Measurements from ENCODE around the gene CBX1. TPM values are rescaled to one million over a fixed set of nuclear protein-coding genes. Genes with fewer than 3 reads are reported as not detected.

Gene CBX1
- total and polyA plus RNA-seq, 2 of the 13 experiments (the other 11 are each of a cell fraction or from before 2014, with no cell fraction given), result 17.8 to 108 TPM

DNA sequence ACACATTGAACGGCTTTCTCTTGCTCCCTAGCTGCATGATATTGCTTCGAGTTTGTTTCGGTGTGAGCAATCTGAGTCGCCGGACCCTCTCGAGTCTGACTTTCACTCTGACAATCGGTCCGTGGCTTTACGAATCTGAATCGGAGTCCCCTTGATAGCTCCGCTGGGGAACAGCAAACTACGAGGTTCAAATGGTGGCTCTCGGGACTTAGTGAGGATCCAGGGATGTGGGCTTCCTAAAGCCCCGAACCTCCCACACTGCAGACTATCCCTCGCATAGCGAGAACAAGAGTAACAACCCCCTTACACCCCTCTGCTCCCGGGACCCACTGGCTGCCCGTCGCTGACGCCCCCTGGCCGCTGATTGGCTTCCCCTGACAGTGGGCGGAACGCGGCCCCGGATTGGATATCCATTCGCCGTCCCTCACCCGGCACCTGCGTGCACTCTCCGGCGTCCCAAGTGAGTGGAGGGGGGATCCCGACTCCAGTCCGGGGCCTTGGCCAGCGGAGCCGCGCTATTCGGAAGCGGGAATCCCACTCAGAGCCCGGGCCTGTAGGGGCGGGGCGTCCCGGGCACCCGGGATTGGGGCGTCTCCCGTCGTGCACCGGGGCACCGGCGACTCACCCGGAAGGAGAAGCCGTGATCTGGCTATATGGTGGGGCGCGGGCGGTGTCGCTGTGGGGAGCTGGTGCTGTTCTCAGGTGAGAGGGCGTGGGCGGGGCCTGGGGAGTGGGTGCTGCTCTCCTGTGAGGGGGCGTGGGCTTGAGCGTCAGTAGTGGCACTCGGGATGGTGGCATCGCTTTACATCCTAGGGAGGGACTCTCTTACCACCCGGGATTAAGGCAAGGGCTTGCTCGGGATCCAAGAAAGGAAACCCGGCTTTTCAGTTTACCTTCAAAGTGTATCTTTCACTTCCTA is 6.1 kb upstream of the CBX1 start, which contains the start of gene SNX11 (continued):
- TF ChIP-seq NR2C2 (CRISPR knock-in tag; IDR thresholded peaks at IDR 0.05; ENCODE audit: borderline replicate concordance) (peak; percentile 99), GTF3A (CRISPR knock-in tag; conservative IDR thresholded peaks at IDR 0.05) (no peak; the same call in 1 of the 2 replicates), NFYC (CRISPR knock-in tag; IDR thresholded peaks at IDR 0.05) (peak; percentile 93), ZSCAN12 (CRISPR knock-in tag; IDR thresholded peaks at IDR 0.05) (0 out of 2 replicates have a peak, but pooled peaks have one; percentile 57), PITX1 (CRISPR knock-in tag; IDR thresholded peaks at IDR 0.05) (peak; percentile 75), KDM5A (IDR thresholded peaks at IDR 0.05; ENCODE audit: borderline replicate concordance, low read length) (peak; percentile 63; the same call in 1 of the 2 replicates), ZNF788 (CRISPR knock-in tag; IDR thresholded peaks at IDR 0.05; ENCODE audit: borderline replicate concordance) (peak; percentile 96), PHB2 (IDR thresholded peaks at IDR 0.05; ENCODE audit: partially characterized antibody) (no peak), IKZF1 (IDR thresholded peaks at IDR 0.05) (no peak), ZGPAT (CRISPR knock-in tag; IDR thresholded peaks at IDR 0.05) (peak; percentile 90), ZNF639 (CRISPR knock-in tag; conservative IDR thresholded peaks at IDR 0.05) (peak; percentile 99), ELF4 (CRISPR knock-in tag; IDR thresholded peaks at IDR 0.05; ENCODE audit: borderline replicate concordance) (peak; percentile 97), MIER2 (CRISPR knock-in tag; IDR thresholded peaks at IDR 0.05) (no peak), SCMH1 (CRISPR knock-in tag; IDR thresholded peaks at IDR 0.05; ENCODE audit: borderline replicate concordance) (no peak), ARNT (IDR thresholded peaks at IDR 0.05) (no peak), BRCA1 (CRISPR knock-in tag; IDR thresholded peaks at IDR 0.05) (peak; percentile 9; the same call in 1 of the 2 replicates), ZNF317 (CRISPR knock-in tag; IDR thresholded peaks at IDR 0.05) (peak; percentile 91), ELF3 (CRISPR knock-in tag; IDR thresholded peaks at IDR 0.05) (peak; percentile 60), YY1 (IDR thresholded peaks at IDR 0.05; ENCODE audit: insufficient read depth, insufficient replicate concordance, low read depth, low read length) (peak; percentile 68), PHF8 (CRISPR knock-in tag; IDR thresholded peaks at IDR 0.05) (peak; percentile 86), ZNF607 (CRISPR knock-in tag; IDR thresholded peaks at IDR 0.05; ENCODE audit: borderline replicate concordance) (peak; percentile 98), ZNF562 (CRISPR knock-in tag; IDR thresholded peaks at IDR 0.05; ENCODE audit: borderline replicate concordance) (no peak), ZNF740 (CRISPR knock-in tag; IDR thresholded peaks at IDR 0.05) (0 out of 2 replicates have a peak, but pooled peaks have one; percentile 20)
- TF ChIP-seq, protein P1, sequence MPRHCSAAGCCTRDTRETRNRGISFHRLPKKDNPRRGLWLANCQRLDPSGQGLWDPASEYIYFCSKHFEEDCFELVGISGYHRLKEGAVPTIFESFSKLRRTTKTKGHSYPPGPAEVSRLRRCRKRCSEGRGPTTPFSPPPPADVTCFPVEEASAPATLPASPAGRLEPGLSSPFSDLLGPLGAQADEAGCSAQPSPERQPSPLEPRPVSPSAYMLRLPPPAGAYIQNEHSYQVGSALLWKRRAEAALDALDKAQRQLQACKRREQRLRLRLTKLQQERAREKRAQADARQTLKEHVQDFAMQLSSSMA (CRISPR knock-in tag; IDR thresholded peaks at IDR 0.05), result no peak
- TF ChIP-seq, protein P2, sequence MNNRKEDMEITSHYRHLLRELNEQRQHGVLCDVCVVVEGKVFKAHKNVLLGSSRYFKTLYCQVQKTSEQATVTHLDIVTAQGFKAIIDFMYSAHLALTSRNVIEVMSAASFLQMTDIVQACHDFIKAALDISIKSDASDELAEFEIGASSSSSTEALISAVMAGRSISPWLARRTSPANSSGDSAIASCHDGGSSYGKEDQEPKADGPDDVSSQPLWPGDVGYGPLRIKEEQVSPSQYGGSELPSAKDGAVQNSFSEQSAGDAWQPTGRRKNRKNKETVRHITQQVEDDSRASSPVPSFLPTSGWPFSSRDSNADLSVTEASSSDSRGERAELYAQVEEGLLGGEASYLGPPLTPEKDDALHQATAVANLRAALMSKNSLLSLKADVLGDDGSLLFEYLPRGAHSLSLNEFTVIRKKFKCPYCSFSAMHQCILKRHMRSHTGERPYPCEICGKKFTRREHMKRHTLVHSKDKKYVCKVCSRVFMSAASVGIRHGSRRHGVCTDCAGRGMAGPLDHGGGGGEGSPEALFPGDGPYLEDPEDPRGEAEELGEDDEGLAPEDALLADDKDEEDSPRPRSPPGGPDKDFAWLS (CRISPR knock-in tag; IDR thresholded peaks at IDR 0.05; ENCODE audit: borderline replicate concordance), result no peak
